ENCODE measurements around the gene C19orf81.

Gene C19orf81

DNA sequence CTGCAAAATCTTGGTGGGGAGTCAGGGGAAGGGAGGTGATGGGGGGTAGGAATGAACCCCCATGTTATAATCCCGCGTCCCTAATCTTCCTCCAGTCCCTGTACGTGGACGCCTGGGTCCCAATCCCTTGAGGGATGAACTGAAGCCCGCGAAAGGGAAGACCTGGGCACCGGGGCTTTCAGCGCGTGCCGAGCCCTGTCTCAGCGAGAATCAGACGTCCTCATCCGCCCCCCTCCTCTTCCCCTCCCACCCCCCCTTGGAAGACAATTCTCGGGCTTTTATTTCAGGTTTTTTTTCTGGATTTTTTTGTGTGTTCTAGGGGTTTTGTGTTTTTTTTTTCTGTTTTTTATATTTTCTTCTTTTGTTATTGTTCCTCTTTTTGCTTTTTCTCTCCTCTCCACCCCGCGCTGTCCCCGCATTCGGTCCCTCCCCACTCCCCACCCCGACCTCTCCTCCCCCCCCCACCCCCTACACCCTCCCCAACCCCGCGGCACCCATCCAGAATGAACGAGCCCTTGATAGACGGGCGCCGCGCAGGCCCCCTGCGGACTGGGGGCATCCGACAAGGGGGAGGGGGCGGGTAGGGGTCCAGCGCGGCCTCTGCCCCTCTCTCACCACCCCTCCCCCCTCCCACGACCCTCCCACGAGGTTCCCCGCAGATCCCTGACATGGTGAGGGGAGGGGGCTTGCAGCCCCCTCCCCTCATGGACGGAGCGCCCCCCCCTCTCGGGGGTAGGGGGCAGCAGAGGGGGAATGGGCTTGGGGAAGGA, 10.3 kb downstream of the C19orf81 start:
- DNase-seq: no peak

DNA sequence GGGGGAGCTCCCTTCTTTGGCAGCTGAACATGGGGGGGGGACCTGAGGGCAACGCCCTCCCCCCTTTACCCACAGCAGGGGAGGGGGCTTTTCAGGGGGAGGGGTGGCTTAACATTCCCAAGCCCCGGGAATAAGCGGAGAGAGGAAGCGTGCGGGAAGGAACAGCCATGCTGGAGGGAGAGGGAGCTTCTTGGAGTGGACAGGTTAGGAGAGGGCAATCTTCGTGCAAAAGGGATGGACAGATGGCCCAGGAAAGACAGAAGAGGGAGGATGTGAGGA, 10.8 kb downstream of the C19orf81 start:
- no peak for DNase-seq

DNA sequence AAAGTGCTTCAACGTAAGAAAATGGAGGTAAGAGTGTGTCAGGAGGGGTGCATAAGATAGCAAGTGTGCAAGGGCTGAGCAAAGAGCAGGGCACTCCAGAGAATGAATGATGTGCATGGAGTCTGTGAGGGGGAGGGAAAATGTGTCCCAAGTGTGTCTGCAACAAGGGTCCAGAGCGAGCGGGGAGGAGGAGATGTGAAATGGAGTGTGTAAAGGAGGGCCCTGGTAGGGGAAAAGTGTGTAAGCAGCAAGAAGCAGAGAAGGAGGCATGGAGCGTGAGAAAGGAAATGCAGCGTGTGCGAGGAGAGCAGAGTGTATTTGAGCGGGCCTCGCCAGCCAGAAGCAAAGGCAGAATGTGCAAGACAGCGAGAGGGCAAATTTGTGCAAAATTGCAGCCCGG, 11.8 kb downstream of the C19orf81 start:
- no peak for DNase-seq

DNA sequence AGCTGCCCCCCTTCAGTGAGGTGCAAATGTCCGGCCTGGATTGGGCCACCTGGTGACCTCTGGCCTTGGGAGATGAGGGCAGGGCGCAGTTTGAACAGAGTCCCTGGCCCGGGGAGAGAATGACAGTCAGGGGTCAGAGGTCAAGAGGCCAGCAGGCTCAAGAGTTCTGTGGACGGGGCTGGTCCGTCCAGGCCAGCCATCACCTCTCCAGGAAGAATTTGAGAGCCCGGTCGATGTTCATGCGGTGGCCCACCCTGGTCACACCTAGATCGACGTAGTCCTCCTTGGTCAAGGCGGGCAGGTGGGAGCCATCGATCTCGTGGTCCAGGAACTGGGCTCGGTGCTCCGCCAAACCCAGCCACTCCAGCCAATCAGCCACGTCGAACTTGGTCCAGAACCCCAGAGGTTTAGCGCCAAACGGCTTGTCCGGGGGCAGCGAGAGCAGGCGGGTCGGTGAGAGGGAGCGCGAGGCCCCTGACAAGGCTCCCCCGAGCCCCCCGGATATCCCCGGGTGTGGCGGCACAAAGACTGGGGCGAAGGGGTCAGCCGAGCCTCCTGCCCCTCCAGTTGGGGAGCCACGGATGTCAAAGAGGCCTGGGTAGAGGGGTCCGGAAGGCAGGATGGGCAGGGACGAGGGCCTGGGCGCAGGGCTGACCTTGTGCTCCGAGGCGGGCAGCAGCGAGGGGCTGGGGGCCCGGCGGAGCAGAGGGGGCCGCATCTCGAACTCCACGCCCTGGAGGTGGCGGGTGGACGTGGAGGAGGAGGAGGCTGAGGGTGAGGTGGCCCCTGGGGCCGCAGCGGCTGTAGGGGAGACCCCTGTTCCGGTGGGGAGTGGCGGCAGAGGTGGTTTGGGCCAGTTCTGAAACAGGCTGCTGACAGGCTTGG, 12.8 kb downstream of the C19orf81 start:
- DNase-seq: no peak

DNA sequence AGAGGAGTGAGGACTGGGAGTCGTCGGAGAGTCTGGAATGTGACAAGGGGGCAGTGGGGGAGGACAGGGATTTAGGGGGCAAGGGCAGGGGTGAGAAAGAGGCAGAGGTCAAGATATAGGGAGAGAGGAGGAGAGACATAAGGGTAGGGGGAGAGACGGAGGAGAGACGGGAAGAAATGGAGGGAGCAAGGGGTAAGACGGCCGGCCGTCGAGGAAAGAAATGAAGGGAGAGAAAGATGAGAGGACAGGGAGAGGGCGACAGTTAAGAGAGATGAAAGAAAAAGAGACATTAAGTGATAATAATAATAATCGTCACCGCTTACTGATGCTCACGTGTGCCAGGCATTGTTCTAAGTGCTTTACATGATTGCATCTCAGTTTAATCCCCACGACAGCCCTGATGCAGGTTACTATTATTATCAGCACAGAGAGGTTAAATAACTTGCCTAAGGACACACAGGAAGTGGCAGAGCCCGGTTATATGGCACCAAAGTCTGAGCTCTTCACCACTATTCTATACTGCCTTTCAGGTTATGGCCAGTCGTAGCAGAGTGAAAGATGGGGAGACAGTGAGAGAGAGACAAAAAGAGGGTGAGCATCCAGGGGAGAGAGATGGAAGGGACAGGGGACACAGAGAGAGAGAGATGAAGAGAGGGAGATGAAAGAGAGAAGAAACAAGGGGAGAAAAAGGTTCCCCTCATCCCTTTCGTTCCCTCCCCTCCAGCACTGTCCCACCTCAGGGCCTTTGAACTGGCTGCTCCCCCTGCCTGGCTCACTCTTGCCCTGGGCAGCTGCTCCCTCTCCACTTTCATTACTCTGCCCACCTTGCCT, 13.6 kb downstream of the C19orf81 start:
- no peak for DNase-seq

DNA sequence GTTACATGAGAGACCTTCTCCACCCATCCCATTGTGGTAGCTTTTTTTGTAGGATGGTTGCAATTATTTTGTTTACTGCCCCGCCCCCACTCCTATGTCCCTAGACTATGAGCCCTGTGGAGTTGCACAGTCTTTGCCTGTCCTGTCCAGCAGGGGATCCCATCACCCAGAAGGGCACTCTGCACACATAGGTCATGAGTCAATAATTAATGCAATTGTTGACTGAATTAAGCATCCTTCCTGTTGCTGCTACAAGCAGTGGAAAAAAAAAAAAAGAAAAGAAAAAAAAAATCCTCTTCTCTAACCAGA, 14.2 kb downstream of the C19orf81 start:
- no peak for DNase-seq

DNA sequence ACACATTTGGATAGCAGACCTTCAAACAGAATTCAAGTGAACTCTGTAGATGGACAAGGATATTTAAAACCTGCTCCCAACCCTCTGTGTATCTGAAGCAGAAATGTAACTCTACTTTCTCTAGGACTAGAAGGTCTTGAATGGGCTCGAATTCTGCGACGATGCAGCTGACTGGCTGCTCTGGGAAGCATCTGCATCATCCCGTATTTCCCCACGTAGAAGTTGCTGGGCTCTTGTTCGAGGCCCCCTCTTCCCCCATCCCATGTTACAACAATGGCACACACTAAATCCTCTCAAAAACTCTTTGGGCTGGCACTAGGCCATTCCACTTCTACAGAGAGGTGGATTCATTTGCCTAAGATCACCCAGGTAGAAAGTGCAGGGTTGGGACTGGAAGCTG, 15.0 kb downstream of the C19orf81 start:
- DNase-seq: no peak

DNA sequence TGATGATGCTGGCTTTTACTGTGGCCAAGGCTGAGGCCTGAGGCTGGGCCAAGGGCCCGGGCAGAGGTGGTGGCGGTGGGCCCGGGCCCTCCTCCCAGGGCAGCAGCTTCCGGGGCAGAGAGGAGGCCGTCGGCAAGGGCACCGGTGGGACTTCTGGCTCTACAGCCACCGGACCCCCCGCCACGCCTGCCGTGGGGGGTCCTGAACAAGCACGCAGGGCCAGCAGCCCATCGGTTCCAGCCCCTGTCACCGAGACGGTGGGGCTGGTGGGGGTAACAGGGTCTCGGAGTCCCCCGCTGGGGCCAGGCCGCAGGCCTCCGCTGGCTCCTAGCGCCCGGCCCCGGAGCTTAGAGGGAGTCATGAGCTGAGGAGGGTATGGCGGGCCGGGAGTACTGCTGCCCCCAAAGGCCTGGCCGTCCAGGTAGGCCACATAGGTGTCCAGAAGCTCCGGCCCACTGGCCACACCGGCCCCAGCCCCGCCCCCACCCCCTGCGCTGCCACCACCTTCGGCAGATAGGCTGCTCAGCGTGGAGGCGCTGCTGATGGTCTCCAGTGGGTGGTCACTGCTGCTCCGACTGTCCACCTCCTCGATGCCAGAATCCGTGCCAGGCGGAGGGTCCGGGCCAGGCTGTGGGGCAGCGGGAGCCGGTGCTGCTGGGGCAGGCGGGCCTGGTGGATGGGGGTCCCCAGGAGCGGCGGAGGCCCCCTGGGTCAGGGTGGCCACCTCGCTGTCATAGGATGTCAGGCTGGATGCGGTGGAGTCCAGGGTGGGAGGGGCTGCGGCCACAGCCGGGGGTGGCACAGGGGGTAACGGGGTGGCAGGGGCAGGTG, 17.3 kb downstream of the C19orf81 start:
- DNase-seq: no peak

DNA sequence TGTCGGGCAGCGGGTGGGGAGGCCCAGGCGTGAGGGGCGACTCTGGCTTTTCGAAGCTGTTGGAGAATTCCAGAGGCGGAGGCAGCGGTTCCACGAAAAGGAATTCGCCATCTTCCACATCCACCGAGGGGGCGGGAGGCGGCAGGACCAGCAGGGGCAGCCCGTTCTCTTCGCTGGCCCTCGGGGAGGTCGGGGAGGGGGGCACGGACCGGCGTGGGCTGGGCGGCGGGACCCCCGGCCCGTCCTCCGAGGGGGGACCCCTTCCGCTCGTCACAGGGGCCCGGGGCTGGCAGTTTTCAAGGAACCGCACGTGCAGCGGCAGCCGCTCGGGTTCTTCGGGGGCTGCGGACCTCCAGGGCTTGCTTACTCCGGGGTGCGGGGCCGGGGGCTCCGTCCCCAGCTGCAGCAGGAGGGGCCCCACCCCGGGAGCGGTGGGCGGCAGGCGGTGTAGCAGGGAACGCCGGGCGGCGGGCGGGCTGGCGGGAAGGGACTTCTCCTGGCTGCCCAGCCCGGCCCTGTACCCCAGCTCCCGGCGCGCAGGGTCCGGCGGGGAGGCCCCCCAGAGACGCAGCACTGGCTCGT, 18.0 kb downstream of the C19orf81 start:
- no peak for DNase-seq

DNA sequence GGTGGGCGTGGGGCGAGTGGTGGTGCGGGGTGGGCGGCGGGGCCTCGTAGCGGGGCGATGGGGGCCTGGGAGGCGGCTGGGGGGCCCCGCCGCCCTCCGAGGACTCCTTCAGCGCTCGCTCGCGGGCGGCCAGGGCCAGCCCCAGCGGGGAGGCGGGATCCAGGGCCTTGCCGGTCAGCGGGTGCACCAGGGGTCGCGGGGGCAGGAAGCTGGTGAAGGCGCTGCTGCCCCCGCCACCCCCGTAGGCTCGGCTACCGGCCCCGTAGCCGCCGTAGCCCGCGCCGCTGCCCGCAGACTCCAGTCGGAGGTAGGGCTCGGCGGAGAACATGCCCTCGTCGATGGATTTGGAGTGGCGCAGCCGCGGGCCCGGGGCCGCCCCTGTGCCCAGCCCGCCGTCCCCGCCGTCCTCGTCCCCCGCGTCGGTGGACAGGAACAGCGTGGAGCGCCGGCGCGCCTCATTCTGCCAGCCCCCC, 18.6 kb downstream of the C19orf81 start:
- no peak for DNase-seq

DNA sequence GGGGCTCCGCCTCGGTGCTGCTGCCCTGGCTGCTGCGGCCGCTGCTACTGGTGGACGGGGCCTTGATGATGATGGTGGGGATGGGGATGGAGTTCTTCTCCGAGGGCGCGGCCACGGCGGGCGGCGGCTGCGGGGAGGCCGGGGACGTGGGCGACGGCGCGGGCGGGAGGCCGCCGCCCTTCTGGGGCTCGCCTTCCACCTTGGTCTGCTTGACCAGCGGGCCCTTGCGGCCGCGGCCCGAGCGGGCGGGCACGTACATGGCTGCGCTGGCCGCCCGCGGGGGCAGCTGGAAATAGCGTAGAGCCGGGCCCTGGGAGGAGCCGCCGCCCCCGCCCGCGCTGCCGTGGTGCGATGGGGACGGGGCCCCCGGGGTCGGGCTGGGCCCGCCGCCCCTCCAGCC, 19.2 kb downstream of the C19orf81 start:
- DNase-seq: no peak

DNA sequence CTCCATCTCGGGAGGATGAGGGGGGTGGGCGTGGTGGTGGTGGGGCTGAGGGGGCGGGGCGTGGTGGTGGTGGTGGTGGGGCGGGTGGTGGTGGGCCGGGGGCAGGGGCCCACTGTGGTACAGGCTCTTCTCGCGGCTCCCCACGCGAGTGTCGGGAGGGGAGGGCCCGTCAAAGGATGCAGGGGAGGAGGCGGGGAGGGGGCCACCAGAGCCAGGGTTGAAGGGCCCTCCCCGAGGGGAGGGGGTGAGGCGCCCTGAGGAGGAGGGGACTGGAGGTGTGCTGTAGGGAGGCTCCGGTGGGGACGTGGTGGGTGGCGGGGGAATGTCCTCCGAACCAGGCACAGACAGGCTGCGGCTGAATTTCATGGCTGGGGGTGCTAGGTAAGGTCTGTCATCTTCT, 19.6 kb downstream of the C19orf81 start:
- no peak for DNase-seq

DNA sequence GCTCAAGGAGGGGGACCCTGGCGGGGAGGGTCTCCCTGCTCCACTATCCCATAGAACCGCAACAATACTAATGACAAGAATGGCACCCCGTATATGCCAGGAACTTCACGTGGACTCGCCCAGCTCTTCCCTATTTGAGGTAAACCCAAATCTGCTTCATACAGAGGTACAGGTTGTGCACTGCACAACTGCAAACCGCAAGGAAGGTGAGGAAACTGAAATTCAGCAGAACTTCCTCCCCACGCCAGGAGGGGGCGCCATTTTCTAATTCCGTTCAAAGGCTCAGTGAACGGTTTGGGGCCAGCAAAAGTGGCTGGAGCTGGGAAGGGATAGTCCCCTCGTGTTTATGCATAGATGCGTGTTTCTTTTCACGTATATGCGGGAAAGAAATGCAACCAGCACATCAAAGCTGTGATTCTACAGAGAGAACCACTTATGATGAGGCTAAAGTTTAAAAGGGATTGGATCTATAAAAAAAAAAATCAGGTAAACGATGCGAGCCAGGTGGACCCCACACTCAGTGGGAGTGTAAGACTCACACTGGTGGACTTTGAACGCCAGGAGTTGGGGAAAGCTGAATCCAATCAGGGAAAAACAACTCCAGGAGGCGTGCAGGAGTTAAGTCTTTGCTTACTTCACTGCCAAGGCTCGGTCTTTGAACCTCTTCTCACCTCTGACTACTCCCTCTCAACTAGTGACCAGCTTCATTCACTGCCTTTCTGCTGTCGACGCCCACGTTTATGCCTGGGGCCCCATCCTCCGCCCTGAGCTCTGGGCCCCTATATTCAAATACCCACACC, 20.3 kb downstream of the C19orf81 start:
- peak; percentile 41 for DNase-seq

DNA sequence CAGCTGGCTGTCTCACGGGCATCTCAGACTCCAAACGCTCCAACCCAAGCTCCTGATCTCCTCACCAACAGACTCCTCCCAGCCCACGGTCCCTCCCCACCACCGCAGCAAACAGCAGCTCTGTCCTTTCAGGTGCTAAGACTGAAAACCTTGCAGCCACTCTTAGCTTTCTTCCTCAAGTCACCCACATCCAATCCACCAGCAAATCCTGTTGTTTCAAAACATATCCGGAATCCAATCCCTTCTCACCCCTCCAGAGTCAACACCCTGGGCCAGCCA, 20.8 kb downstream of the C19orf81 start:
- no peak for DNase-seq

DNA sequence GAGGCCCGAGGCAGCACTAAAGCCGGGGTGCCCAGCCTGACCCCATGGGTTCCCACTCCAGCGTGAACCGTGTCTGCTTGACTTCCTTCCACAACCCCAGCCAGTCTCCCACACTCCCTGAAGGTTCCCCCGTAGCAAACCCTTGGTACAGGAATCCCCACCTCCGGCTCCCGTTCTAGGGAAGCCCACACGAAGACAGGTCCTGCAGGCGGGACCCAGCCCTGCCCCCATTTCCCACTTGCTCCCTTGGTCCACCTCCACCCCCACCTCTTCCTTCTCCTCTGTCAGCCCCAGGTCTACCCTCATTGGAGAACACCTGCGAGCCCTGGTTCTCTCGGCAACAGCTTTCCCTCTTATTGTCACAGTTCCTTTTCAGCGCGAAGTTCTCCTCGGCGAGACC, 23.9 kb downstream of the C19orf81 start:
- DNase-seq: no peak

DNA sequence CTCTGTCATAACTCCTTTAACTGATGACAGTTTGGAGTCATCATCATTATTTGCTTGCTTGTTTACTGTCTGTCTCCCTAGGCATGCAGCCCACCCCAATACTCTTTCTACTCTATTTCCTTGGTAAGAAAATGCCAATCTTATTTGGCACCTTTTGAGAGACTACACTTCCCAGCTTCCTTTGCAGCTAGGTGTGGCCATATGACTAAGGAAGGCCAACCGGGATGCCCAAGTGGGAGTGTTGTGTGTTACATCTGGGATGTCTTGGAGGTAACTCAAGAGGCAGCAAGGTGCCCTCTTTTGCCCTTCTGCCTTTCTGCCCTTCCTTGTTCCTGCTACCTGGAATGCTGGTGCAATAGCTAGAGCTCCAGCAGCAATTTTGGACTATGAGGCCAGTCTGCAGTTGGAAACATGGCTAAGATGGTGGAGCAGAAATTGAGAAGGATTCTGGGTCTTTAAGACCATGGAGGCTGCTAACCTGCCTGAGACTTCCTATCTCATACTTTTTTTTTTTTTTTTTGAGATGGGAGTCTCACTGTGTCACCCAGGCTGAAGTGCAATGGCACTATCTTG, 27.5 kb downstream of the C19orf81 start:
- no peak for DNase-seq

DNA sequence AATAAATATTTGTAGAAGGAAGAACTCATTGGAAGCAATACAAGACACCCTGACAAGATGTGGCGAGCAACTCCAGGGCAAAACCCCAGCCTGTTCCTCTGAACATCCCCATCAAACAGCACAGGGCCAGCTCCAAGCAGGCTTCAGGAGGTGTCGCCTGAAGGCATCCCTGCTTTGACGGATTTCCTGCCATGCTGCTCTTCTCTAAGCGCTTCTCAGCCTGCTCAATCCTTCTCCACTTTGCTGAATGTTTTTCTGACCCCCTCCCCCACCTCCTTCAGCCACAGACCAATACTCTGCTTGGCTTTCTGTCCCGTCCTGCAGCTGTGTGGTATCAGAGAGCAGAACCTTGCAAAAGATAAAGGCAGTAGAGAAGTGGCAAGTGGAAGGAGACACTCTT, 28.4 kb downstream of the C19orf81 start:
- no peak for DNase-seq

DNA sequence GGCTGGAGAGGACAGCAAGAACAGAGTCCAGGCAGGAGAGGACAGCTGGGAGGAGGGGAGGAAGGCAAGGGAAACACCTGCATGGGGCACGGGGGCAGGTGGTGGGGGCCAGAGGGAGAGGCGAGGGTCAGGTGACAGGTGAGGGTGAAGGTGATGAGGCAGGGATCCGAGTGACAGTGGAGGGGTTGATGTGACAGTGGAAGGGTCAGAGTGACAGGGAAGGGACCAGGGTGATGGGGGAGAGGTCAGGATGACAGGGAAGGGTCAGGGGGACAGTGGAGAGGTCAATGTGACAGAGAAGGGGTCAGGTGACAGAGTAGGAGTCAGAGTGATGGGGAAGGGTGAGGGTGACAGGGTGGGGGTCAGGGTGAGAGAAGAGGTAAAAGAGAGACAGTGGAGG, 29.1 kb downstream of the C19orf81 start:
- DNase-seq: no peak

DNA sequence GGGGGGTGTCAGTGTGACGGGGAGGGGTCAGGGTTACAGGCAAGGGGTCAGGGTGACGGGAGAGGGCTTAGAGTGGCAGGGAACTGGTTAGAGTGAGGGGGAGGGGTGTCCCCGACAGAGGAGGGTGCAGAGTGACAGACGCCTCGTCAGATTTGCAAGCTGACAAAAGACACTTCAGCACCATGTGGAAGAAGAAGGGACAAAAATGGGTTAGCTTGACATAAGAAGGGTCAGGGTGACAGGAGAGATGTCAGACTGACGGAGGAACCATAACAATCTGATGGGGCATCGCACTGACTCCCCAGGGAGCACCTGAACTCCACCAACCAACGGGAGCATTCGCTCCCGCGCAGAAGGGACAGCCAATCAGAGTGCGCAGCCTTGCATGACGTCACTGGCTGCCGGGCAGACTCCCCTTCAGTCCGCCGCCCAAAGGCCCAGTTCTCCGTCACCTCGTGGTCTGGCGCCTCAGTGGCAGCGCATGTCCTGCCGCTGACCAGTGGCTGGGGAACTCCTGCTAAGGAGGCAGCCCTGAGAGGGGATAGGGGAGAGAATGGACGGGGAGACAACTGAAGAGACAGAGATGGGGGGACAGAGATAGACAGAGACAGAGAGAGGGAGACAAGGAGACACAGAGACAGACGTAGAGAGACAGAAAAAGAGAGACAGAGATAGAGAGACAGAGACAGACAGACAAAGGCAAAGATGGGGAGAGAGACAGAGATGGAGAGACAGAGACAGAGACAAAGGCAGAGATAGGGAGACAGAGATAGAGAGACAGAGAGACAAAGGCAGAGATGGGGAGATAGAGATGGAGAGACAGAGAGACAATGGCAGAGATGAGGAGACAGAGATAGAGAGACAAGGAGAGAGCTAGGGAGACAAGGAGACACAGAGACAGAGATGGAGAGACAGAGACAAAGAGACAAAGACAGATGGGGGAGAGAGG, 30.2 kb downstream of the C19orf81 start:
- peak; percentile 81 for DNase-seq

Data from activated T-cell treated with anti-CD3 and anti-CD28 coated beads, Interleukin-2, amount 50 U/mL, for 1 hour (primary cell).